Esophagus muscularis mucosa (tissue), 4 donors: ENCODE data around the gene C4orf51. TPM values are rescaled to one million over a fixed set of nuclear protein-coding genes. Genes with fewer than 3 reads are reported as not detected.

Experiments used
- DNase-seq: peaks from one replicate; pipeline ENCODE4 v3.0.0-alpha.2; 2017; ENCODE audit errors: extremely low spot score
- H3K27ac ChIP-seq, 4 donors: fragments of 200-600 bp; sonication (generic); replicated peaks in 1 of 4; 1 replicate in 3 of 4; 2 replicates in 1 of 4; pipeline ENCODE4 v1.5.1; 2016 to 2019; ENCODE audit warnings: mild to moderate bottlenecking in 1 of 4
- H3K27me3 ChIP-seq, 4 donors: fragments of 200-600 bp; sonication (generic); one replicate each; pipeline versions ENCODE4 v1.5.1 to v1.6.0; 2016 to 2019
- H3K36me3 ChIP-seq, 4 donors: fragments of 200-600 bp; sonication (generic); one replicate each; pipeline ENCODE4 v1.5.1; 2016 to 2019
- H3K4me1 ChIP-seq, 4 donors: fragments of 200-600 bp; sonication (generic); one replicate each; pipeline ENCODE4 v1.5.1; 2016 to 2019
- H3K4me3 ChIP-seq, 4 donors: fragments of 200-600 bp; sonication (generic); 1 replicate in 2 of 4; 2 replicates in 2 of 4; pipeline ENCODE4 v1.5.1; 2016 to 2019; ENCODE audit warnings: mild to moderate bottlenecking in 4 of 4, moderate library complexity in 1 of 4
- H3K9me3 ChIP-seq, 4 donors: fragments of 200-600 bp; sonication (generic); 1 replicate in 3 of 4; 2 replicates in 1 of 4; pipeline ENCODE4 v1.5.1; 2016 to 2019
- CTCF ChIP-seq, 3 experiments: fragments of 200-600 bp in 2 of 3; fragments of 450-650 bp in 1 of 3; sonication (generic) in 2 of 3; IDR thresholded peaks; one replicate each; pipeline ENCODE4 v1.5.1; 2017 to 2019; ENCODE audit warnings: antibody characterized with exemption in 3 of 3, mild to moderate bottlenecking in 2 of 3, moderate library complexity in 1 of 3
- EP300 ChIP-seq: sonication (generic); formaldehyde crosslinking; IDR thresholded peaks from one replicate; pipeline ENCODE4 v1.6.1; 2017; ENCODE audit warnings: antibody characterized with exemption
- POLR2A ChIP-seq: fragments of 450-650 bp; IDR thresholded peaks from one replicate; pipeline ENCODE4 v1.6.1; 2017; ENCODE audit warnings: antibody characterized with exemption, moderate library complexity, mild to moderate bottlenecking, low read depth
- POLR2AphosphoS5 ChIP-seq, 2 donors: sonication (generic); formaldehyde crosslinking; IDR thresholded peaks; one replicate each; pipeline ENCODE4 v1.6.1; 2017; ENCODE audit warnings: antibody characterized with exemption in 2 of 2
- WGBS: methylation state at CpG from one replicate; pipeline ENCODE4 v1.1.5; 2018; 5-methylcytosine and 5-hydroxymethylcytosine counted together
- intact Hi-C: fragments of 100-400 bp; cut with DNase I; formaldehyde crosslinking; loops from one replicate; pipeline ENCODE4 v1.15.1; 2023
- total RNA-seq, 4 donors: library from RNA; depleted of rRNA; stranded (reverse); fragments of >200 nt; gene quantifications; one replicate each; pipeline versions ENCODE4 v1.1.0 to v1.2.1, GENCODE V29; 2016

The C4orf51 gene
- total RNA-seq, 4 donors from 2014 or later = not detected

GRCh38 chr4:145755802-145756201 lies 75.9 kb downstream of the C4orf51 start:
- intact Hi-C loops = no loop called here
- Histone ChIP-seq H3K4me1 (no peaks in the 10 kb centered on the region), H3K36me3 (peaks cover 2 to 15% (median 12%) of the 10 kb centered on the region in 4 donors), H3K27ac (no peak overlapping the region), H3K27me3 (no peaks in the 10 kb centered on the region), H3K4me3 (no peak overlapping the region), H3K9me3 (no peaks in the 10 kb centered on the region)
- WGBS = 59% methylated on average over 2 of the region's 2 CpGs
- TF ChIP-seq CTCF (IDR thresholded peaks at IDR 0.05) (no peak), EP300 (no peak)
- peak; percentile 55 for DNase-seq

GRCh38 chr4:145756244-145756643 lies 76.3 kb downstream of the C4orf51 start:
- no peak overlapping the region for H3K4me3 ChIP-seq
- intact Hi-C loops = no loop called here
- H3K9me3 ChIP-seq = no peaks in the 10 kb centered on the region
- no peaks in the 10 kb centered on the region for H3K27me3 ChIP-seq
- WGBS = 92% methylated on average over 1 of the region's 1 CpG
- TF ChIP-seq CTCF (IDR thresholded peaks at IDR 0.05) (no peak), EP300 (no peak), POLR2A (no peak)
- DNase-seq = no peak
- H3K36me3 ChIP-seq = peaks cover 6 to 19% (median 16%) of the 10 kb centered on the region in 4 donors
- no peak overlapping the region for H3K27ac ChIP-seq
- no peaks in the 10 kb centered on the region for H3K4me1 ChIP-seq

GRCh38 chr4:145757188-145757587 lies 77.2 kb downstream of the C4orf51 start:
- H3K36me3 ChIP-seq = peaks cover 7 to 29% (median 24%) of the 10 kb centered on the region in 4 donors
- no peak overlapping the region for H3K27ac ChIP-seq
- no peak for DNase-seq
- no peak overlapping the region for H3K4me3 ChIP-seq
- intact Hi-C loops = no loop called here
- no peaks in the 10 kb centered on the region for H3K9me3 ChIP-seq
- H3K4me1 ChIP-seq = no peaks in the 10 kb centered on the region
- TF ChIP-seq CTCF (IDR thresholded peaks at IDR 0.05) (no peak), EP300 (no peak), POLR2AphosphoS5 (IDR thresholded peaks at IDR 0.05) (no peak), POLR2A (no peak)
- WGBS = 52% methylated on average over 1 of the region's 1 CpG
- H3K27me3 ChIP-seq = no peaks in the 10 kb centered on the region

- Histone ChIP-seq H3K27ac (no peak overlapping the region), H3K36me3 (peaks cover 13 to 57% (median 53%) of the 10 kb centered on the region in 4 donors), H3K9me3 (no peaks in the 10 kb centered on the region), H3K27me3 (no peaks in the 10 kb centered on the region), H3K4me3 (no peak overlapping the region), H3K4me1 (no peaks in the 10 kb centered on the region)
- peak; percentile 55 for DNase-seq
- TF ChIP-seq POLR2A (no peak), EP300 (no peak), POLR2AphosphoS5 (IDR thresholded peaks at IDR 0.05) (no peak), CTCF (IDR thresholded peaks at IDR 0.05) (no peak)
- 94% methylated on average over 8 of the region's 8 CpGs for WGBS
- intact Hi-C loops = no loop called here
Observed at GRCh38 chr4:145760176-145760575, 80.2 kb downstream of the C4orf51 start.
